Mesangial cell (primary cell): ENCODE data around the gene ALS2CL. TPM values are rescaled to one million over a fixed set of nuclear protein-coding genes. Genes with fewer than 3 reads are reported as not detected.

Experiments used
- total RNA-seq: library from RNA; depleted of rRNA; stranded (reverse); fragments of >200 nt; gene quantifications from 2 replicates; pipeline ENCODE4 v1.2.3, GENCODE V29; 2015

ALS2CL gene, protein sequence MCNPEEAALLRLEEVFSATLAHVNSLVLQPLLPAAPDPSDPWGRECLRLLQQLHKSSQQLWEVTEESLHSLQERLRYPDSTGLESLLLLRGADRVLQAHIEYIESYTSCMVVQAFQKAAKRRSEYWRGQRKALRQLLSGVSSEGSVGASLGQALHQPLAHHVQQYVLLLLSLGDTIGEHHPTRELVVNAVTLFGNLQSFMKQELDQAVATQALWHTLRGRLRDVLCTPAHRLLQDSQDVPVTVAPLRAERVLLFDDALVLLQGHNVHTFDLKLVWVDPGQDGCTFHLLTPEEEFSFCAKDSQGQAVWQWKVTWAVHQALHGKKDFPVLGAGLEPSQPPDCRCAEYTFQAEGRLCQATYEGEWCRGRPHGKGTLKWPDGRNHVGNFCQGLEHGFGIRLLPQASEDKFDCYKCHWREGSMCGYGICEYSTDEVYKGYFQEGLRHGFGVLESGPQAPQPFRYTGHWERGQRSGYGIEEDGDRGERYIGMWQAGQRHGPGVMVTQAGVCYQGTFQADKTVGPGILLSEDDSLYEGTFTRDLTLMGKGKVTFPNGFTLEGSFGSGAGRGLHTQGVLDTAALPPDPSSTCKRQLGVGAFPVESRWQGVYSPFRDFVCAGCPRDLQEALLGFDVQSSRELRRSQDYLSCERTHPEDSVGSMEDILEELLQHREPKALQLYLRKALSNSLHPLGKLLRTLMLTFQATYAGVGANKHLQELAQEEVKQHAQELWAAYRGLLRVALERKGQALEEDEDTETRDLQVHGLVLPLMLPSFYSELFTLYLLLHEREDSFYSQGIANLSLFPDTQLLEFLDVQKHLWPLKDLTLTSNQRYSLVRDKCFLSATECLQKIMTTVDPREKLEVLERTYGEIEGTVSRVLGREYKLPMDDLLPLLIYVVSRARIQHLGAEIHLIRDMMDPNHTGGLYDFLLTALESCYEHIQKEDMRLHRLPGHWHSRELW
- total RNA-seq = 3.3 and 7.7 TPM in 2 replicates

DNA sequence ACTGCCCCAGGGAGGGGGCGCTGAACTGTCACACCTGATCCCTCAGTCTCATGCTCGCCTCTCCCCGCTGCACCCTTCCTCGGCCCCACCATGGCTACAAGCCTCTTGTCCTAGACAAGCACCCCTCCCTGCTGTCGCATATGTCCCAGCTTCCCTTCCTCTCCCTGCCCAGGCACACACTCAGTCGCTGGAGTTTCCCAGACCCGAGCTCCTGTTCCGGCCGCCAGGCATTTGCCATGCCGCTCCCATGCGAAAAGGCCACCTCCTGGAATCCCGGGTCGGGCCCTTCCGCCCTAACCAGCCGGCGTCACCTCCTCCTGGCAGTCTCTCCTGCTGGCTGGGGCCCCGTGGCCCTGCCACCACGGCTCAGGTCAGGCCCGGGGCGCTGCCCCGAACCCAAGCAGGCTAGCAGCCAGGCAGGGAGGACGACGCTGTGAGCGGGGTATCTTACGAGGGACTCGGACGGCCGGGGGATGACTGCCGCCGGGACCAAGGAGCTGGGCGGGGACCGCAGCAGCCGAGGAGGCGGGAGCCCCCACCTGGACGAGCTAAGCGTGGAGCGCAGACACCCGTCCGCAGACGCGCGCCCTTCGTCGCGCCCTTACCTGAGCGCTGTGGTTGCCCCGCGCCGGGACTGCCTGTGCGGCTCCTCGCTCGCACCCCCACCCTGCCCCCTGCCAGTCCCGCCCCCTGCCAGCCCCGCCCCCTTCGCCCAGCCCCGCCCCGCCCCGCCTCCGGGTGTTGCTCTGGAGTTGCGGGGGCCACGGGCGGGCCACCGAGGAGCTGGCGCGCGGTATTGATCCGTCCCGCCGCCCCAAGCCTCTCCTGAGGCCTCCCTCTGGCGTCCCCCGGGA is at the start of gene ALS2CL:
Gene ALS2CL (minus strand): TSS at position 642 of the 854 bp plus-strand sequence. CDS start 4,239 bp downstream, outside the sequence.

DNA sequence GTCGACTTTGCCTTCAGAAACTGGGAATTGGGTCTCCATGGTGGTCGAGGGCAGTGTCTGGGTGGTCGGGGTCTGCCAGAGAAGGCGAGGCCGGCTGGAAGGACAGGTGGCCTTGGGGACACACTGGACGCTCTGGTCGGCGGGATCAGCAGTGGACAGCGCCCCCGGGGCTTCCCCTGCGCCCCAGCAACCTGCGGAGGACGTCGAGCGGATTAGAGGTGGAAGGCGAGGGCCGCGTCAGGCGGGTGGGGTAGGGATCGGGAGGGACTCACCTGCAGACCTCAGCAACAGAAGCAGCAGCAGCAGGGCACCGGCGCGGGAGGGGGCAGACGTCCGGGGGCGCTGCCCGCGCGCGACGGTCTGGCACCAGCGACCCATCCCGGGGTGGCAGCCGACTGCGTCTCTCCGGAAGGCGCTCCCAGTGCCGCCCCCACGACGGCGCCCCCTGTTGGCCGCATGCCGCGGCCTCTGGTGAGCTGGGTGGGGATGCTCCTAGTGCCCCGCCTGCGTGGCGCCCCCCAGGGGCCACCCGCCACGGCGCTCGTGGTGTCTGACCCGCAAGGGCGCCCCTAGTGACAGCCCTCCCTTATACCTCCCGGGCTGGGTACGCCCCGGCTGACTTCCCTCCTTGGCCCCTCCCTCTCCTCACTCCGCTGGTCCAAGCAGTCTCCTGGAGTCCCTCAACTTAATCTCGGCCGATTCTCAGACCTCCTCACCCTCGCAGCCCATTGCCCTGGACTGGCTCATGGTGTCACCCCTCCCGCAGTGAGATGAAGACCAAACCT is 24.2 kb upstream of the ALS2CL start, which contains the start of gene PRSS50:
Gene PRSS50 (minus strand): TSS at position 423 of the 785 bp plus-strand sequence. CDS start 45 bp downstream, at position 378.

DNA sequence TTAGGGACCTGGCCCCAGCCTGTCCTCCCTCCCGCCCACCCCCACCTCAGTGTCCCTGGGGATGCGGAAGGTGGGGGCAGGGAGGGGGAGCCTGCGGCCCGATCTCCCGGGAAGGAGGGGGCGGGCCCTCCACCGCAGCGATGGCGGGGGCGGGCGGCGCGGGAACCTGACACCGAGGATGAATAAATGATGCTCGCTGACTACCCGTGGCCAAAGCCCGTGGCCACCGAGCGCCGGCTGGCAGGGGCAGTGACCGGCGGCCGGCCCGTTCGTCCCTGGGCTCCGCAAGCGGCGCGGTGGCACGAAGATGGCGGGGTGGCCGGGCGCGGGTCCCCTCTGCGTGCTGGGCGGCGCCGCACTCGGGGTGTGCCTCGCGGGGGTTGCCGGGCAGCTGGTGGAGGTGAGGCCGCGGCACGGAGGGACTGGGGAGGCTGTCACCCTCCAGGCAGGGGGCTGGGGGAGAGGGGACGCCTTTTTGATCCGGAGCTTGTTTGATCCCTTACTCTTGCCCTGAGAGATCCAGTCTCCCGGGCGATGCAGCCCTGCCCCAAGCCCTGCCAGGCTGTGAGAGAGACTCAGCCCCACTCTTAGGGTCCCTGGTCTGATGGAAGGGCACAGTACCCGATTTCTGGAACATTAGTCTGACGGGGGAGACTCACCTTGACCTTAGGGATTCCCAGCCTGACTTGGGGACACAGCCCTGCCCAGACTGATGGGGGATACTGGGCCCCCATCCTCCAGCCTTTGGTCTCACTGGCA is 7.9 kb upstream of the ALS2CL start, which contains the start of gene TMIE:
Gene TMIE (plus strand): TSS at position 212 of the 759 bp plus-strand sequence. CDS start 96 bp downstream, at position 308.

Other genes with a start within 250 kb of the ALS2CL start
- gene LTF, start 228.8 kb downstream of the ALS2CL start, total RNA-seq = not detected in 2 replicates
- gene RTP3, start 195.7 kb downstream of the ALS2CL start, total RNA-seq = not detected in 2 replicates
- gene LRRC2, start 127.4 kb downstream of the ALS2CL start, total RNA-seq = under 0.01 and 0.16 TPM in 2 replicates
- not detected in 2 replicates for gene FAM240A, start 81.2 kb downstream of the ALS2CL start, total RNA-seq
- gene TMIE, start 7.7 kb upstream of the ALS2CL start, total RNA-seq = 0.13 TPM in 1 of 2 replicates, not detected in the other
- 0.16 and 0.63 TPM in 2 replicates for gene PRSS50, start 24.2 kb upstream of the ALS2CL start, total RNA-seq
- 8.5 TPM in 1 of 2 replicates, not detected in the other for gene MYL3, start 169.8 kb upstream of the ALS2CL start, total RNA-seq
- gene PTH1R, start 184.0 kb upstream of the ALS2CL start, total RNA-seq = 0.33 and 16.1 TPM in 2 replicates